OCI-LY3 (cell line): ENCODE data around the gene CELF1.

Experiments used
- H2AFZ ChIP-seq: fragments of 200-600, 300-600 bp; shearing (Covaris generic); 2 replicates; pipeline ENCODE4 v1.6.0; 2014; ENCODE audit warnings: antibody characterized with exemption, low read depth, low read length
- H3K27ac ChIP-seq: fragments of 200-600, 300-600 bp; sonication (generic); 2 replicates; pipeline ENCODE4 v1.5.1; 2014; ENCODE audit warnings: mild to moderate bottlenecking, low read length, moderate library complexity, mixed read lengths
- H3K27me3 ChIP-seq: fragments of 200-600, 300-600 bp; sonication (generic); 2 replicates; pipeline ENCODE4 v1.6.1; 2014; ENCODE audit warnings: low read depth, low read length, mixed read lengths
- H3K36me3 ChIP-seq: fragments of 200-600, 300-600 bp; sonication (generic); replicated peaks from 2 replicates; pipeline ENCODE3; 2014; ENCODE audit warnings: low read depth, low read length, mixed read lengths
- H3K4me1 ChIP-seq: fragments of 300-600, 200-600 bp; sonication (generic); 2 replicates; pipeline ENCODE4 v1.6.1; 2014; ENCODE audit warnings: low read length, mixed read lengths
- H3K4me2 ChIP-seq: fragments of 200-600, 300-600 bp; sonication (generic); 2 replicates; pipeline ENCODE4 v1.6.1; 2014; ENCODE audit warnings: low read length, mixed read lengths
- H3K4me3 ChIP-seq: fragments of 300-600, 200-600 bp; sonication (generic); 2 replicates; pipeline ENCODE4 v1.5.1; 2014; ENCODE audit warnings: antibody characterized with exemption, mild to moderate bottlenecking, low read length, moderate library complexity
- H3K79me2 ChIP-seq: fragments of 300-600, 200-600 bp; shearing (Covaris generic); 2 replicates; pipeline ENCODE4 v1.6.1; 2014; ENCODE audit warnings: mild to moderate bottlenecking, low read length, mixed read lengths
- H3K9ac ChIP-seq: fragments of 300-600, 200-600 bp; shearing (Covaris generic); 2 replicates; pipeline ENCODE4 v1.6.0; 2014; ENCODE audit warnings: mild to moderate bottlenecking, low read length, moderate library complexity
- H3K9me3 ChIP-seq: fragments of 200-600, 300-600 bp; shearing (Covaris generic); 2 replicates; pipeline ENCODE4 v1.6.1; 2014; ENCODE audit warnings: low read length, mixed read lengths; ENCODE audit not compliant: insufficient read depth
- H4K20me1 ChIP-seq: fragments of 200-600, 300-600 bp; sonication (generic); 2 replicates; pipeline ENCODE4 v1.6.1; 2016; ENCODE audit warnings: low read length, mixed read lengths; ENCODE audit not compliant: insufficient read depth
- CTCF ChIP-seq: fragments of 200-600, 300-600 bp; sonication (generic); IDR thresholded peaks from 2 replicates; pipeline ENCODE4 v1.5.1; 2014; ENCODE audit warnings: antibody characterized with exemption, low read length, low read depth
- EZH2phosphoT487 ChIP-seq: fragments of 200-600 bp; shearing (Covaris generic); IDR thresholded peaks from 2 replicates; pipeline ENCODE4 v1.6.1; 2018; ENCODE audit warnings: antibody characterized with exemption, mixed run types, low read depth

CELF1 gene

DNA sequence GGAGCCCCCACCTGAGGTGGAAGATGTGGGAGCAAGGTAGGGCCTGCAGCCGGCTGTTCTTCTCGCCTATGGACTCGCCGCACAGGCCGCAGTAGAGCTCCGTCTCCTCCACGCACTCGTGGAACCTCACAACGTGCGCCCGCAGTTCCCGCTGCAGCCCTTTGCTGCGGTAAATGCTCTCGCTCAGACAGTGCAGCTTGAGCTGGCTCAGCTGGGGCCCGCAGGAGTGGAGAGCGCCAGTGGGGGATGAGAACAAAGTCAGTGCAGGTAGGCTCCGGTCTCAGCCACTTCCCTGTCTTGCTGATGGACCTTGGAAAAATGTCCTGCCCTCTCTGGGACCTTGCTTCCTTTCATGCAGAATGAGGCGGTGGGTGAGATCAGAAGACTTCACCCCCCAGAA is 114.2 kb downstream of the CELF1 start:
- no peak overlapping the region for H3K4me3 ChIP-seq
- H3K4me1 ChIP-seq: no peaks in the 10 kb centered on the region
- H3K9ac ChIP-seq: no peak overlapping the region
- H4K20me1 ChIP-seq: no peaks in the 10 kb centered on the region
- no peak for TF ChIP-seq CTCF
- no peak for TF ChIP-seq EZH2phosphoT487
- no peak overlapping the region for H3K27ac ChIP-seq
- no peak overlapping the region for H3K4me2 ChIP-seq
- no peaks in the 10 kb centered on the region for H3K27me3 ChIP-seq
- no peaks in the 10 kb centered on the region for H3K9me3 ChIP-seq
- H3K79me2 ChIP-seq: no peaks in the 10 kb centered on the region
- no peaks in the 10 kb centered on the region for H3K36me3 ChIP-seq
- H2AFZ ChIP-seq: no peak overlapping the region

- TF ChIP-seq CTCF: no peak
- H3K4me2 ChIP-seq: no peak overlapping the region
- no peaks in the 10 kb centered on the region for H3K4me1 ChIP-seq
- no peaks in the 10 kb centered on the region for H3K36me3 ChIP-seq
- no peak overlapping the region for H3K27ac ChIP-seq
- H3K27me3 ChIP-seq: no peaks in the 10 kb centered on the region
- no peak overlapping the region for H2AFZ ChIP-seq
- H3K9ac ChIP-seq: no peak overlapping the region
- no peak overlapping the region for H3K4me3 ChIP-seq
- no peaks in the 10 kb centered on the region for H4K20me1 ChIP-seq
- H3K79me2 ChIP-seq: no peaks in the 10 kb centered on the region
- no peaks in the 10 kb centered on the region for H3K9me3 ChIP-seq
Measured at GRCh38 chr11:47437746-47438418, 115.0 kb downstream of the CELF1 start.

DNA sequence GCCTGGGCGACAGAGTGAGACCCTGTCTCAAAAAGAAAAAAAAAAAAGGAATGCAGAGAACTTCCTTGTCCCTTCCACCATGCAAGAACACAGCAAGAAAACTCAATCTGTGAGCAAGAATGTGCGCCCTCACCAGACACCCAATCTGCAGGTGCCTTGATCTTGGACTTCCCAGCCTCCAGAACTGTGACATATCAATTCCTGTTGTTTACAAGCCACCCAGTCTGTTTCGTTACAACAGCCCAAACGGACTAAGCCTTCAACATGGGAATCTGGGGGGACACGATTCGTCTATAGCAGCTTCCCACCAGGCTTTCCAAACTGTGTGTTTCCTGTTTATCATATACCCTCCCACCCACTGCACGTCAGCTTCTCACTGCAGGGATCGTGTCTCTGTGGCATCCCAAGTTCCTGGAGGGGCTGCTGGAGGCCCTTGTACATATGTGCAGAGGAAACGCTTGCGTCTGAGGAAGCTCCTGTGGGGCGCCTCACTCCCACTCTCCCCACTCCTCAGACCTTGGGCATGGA is 115.7 kb downstream of the CELF1 start:
- no peak for TF ChIP-seq EZH2phosphoT487
- TF ChIP-seq CTCF: no peak
- no peaks in the 10 kb centered on the region for H3K4me1 ChIP-seq
- H2AFZ ChIP-seq: no peak overlapping the region
- no peak overlapping the region for H3K4me3 ChIP-seq
- H3K9ac ChIP-seq: no peak overlapping the region
- no peak overlapping the region for H3K27ac ChIP-seq
- H3K27me3 ChIP-seq: no peaks in the 10 kb centered on the region
- no peak overlapping the region for H3K4me2 ChIP-seq
- no peaks in the 10 kb centered on the region for H3K36me3 ChIP-seq
- H4K20me1 ChIP-seq: no peaks in the 10 kb centered on the region
- H3K79me2 ChIP-seq: no peaks in the 10 kb centered on the region
- H3K9me3 ChIP-seq: no peaks in the 10 kb centered on the region

GRCh38 chr11:47436726-47437125 is 116.2 kb downstream of the CELF1 start:
- Histone ChIP-seq H3K4me1 (no peaks in the 10 kb centered on the region), H3K36me3 (no peaks in the 10 kb centered on the region), H3K79me2 (no peaks in the 10 kb centered on the region), H3K4me2 (no peak overlapping the region), H2AFZ (no peak overlapping the region), H3K27me3 (no peaks in the 10 kb centered on the region), H4K20me1 (no peaks in the 10 kb centered on the region), H3K4me3 (no peak overlapping the region), H3K9me3 (no peaks in the 10 kb centered on the region), H3K9ac (no peak overlapping the region), H3K27ac (no peak overlapping the region)
- TF ChIP-seq CTCF (no peak), EZH2phosphoT487 (no peak)
